Subcutaneous adipose tissue (tissue), 4 donors: Measurements from ENCODE around the gene PARM1. TPM values are rescaled to one million over a fixed set of nuclear protein-coding genes. Genes with fewer than 3 reads are reported as not detected.

Source experiments
- total RNA-seq, 4 donors: library from RNA; depleted of rRNA; stranded (reverse); fragments of >200 nt; gene quantifications; one replicate each; pipeline ENCODE4 v1.1.0, GENCODE V29; 2016
- TF ChIP-seq, protein P1 (sequence below): fragments of 450-650 bp; IDR thresholded peaks from one replicate; pipeline ENCODE4 v1.5.1; 2016; ENCODE audit warnings: low read depth, mild to moderate bottlenecking, control low read depth, antibody characterized with exemption, moderate library complexity

PARM1 gene
- total RNA-seq, 4 donors from 2014 or later: 10.5 to 62.3 (median 50.4) TPM

DNA sequence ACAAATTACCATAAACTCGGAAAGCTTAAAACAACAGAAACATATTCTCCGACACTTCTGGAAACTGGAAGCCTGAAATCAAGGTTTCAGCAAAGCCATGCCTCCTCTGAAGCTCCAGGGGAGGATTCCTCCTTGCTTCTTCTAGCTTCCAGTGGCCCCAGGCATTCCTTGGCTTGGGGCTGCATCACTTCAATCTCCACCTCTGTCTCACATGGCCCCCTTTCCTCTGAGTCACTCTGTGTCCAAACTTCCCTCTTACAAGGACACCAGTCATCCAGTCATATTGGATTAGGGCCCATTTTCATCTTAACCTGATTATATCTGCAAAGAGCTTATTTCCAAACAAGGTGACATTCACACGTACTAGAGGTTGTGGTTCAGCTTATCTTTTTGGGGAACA, 17.3 kb downstream of the PARM1 start:
- TF ChIP-seq, protein P1, sequence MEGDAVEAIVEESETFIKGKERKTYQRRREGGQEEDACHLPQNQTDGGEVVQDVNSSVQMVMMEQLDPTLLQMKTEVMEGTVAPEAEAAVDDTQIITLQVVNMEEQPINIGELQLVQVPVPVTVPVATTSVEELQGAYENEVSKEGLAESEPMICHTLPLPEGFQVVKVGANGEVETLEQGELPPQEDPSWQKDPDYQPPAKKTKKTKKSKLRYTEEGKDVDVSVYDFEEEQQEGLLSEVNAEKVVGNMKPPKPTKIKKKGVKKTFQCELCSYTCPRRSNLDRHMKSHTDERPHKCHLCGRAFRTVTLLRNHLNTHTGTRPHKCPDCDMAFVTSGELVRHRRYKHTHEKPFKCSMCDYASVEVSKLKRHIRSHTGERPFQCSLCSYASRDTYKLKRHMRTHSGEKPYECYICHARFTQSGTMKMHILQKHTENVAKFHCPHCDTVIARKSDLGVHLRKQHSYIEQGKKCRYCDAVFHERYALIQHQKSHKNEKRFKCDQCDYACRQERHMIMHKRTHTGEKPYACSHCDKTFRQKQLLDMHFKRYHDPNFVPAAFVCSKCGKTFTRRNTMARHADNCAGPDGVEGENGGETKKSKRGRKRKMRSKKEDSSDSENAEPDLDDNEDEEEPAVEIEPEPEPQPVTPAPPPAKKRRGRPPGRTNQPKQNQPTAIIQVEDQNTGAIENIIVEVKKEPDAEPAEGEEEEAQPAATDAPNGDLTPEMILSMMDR: no peak

DNA sequence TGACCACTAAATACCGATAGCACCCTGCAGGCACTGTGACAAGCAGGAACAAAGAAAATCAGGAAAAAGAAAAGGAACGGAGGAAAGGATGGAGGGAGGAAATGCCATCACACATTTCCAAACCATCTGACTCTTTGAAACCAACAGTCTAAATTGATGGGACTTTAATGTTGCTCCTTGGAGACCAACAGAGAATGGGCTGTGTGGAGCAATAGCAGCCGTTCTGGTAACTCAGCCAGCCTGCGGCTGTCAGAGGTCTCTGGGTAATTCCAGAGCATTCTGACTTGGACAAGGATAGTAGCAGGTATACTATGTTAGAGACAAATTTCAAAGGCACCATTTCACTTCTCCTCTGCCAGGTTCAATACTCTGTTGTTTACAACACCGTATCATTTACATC, 18.0 kb downstream of the PARM1 start:
- TF ChIP-seq, protein P1: no peak

DNA sequence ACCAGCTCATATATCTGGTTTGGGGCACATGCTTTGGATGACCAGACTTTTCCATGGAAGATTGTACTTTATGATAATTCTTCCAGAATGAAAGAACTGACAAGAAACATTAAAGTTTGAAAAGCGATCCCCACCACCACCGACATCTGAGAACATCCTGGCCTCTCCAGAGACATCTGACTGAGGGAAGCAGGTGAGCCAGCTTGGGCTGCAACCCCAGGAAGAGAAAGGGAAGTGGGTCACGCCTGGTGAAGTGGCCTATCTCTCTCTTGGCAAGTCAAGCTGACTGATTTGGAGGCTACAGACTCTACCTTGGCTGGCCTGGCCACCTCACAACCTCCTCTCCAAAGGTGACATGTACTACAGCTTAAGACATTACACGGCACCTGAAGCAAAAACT, 20.7 kb downstream of the PARM1 start:
- TF ChIP-seq, protein P1: no peak

DNA sequence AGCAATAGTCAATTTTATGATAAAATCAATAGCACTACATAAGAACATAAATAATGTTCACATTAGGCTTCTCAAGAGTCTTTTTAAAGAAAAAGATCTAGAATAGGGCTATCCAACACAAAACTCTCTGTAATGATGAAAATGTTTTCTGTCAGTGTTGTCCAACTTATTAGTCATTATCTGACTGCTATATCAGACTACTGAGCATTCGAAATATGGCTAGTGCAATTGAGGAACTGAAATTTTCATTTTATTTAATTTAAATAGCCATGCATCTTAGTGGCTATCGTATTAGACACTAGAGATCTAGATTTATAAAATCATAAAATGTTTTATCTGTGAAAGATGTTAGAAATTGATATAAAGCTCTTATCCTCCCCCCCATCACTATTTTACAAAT, 26.0 kb downstream of the PARM1 start:
- TF ChIP-seq, protein P1: no peak

DNA sequence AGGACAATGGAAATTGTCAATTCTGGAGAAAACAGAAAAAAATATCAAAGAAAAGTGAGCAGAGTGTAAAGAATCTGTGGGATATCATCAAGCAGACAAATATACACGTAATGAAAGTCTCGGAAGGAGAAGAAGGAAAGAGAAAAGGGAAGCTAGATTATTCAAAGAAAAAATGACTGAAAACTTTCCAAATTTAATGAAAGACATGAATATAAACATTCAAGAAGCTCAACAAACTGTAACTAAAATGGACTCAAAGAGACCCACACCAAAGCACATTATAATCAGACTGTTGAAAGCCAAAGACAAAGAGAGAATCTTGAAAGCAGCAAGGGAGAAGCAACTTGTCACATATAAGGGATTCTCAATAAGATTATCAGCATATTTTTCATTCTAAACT, 28.3 kb downstream of the PARM1 start:
- TF ChIP-seq, protein P1: no peak

DNA sequence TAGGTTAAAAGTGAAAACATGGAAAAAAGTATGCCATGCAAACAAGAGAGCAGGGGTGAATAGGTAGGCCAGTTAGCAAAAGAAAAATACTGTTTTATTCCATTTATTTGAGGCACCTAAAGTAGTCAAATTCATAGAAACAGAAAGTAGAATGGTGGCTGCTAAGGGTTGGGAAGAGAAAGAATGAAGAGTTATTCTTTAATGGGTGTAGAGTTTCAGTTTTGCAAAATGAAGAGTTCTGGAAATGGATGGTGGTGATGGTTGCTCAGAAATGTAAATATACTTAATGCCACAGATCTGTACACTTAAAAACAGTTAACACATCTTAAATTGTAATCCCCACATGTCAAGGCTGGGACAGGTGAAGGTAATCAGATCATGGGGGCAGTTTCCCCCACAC, 29.7 kb downstream of the PARM1 start:
- TF ChIP-seq, protein P1: no peak

DNA sequence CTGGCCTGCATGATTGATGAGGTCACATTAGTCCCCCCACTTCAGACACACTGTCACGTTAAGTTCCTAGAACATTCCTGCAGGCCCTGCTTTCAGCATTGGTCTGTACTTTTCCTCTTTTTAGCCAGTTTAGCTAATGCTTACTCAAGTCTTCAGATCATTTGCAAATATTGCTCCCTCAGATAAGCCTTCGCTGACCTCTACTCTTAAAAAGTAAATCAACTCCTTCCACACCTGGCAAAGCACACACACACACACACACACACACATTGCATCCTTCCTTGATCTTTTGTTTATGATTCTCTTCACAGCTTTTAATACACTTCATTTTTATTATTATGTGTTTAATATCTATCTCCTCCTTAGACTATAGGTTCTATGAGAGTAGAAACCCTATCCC, 31.4 kb downstream of the PARM1 start:
- TF ChIP-seq, protein P1: no peak
